ENCODE data around the gene ASIC4. TPM values are rescaled to one million over a fixed set of nuclear protein-coding genes. Genes with fewer than 3 reads are reported as not detected.

Gene ASIC4
- total and polyA plus RNA-seq, 2 of the 13 experiments (the other 11 are each of a cell fraction or from before 2014, with no cell fraction given): 0.03 TPM; not detected in 1

GRCh38 chr2:219567791-219568361 is 53.6 kb downstream of the ASIC4 start (continued):
- TF ChIP-seq KAT2B (IDR thresholded peaks at IDR 0.05; ENCODE audit: borderline replicate concordance, low read depth, low read length) (no peak), ZNF224 (CRISPR knock-in tag; IDR thresholded peaks at IDR 0.05) (no peak), RFX1 (IDR thresholded peaks at IDR 0.05) (no peak), ZNF280D (CRISPR knock-in tag; IDR thresholded peaks at IDR 0.05) (no peak), ZNF274 (CRISPR knock-in tag; IDR thresholded peaks at IDR 0.05) (no peak), GPN1 (CRISPR knock-in tag; IDR thresholded peaks at IDR 0.05; ENCODE audit: borderline replicate concordance) (0 out of 2 replicates have a peak, but pooled peaks have one; percentile 59), RBM22 (optimal IDR thresholded peaks at IDR 0.05; ENCODE audit: low read length) (no peak), FOSL2 (CRISPR knock-in tag; IDR thresholded peaks at IDR 0.05) (no peak), ZFY (CRISPR knock-in tag; IDR thresholded peaks at IDR 0.05) (no peak), ATRX (CRISPR knock-in tag; IDR thresholded peaks at IDR 0.05; ENCODE audit: borderline replicate concordance) (no peak), BCL6 (CRISPR knock-in tag; IDR thresholded peaks at IDR 0.05) (no peak; the same call in 1 of the 2 replicates), ZNF34 (CRISPR knock-in tag; IDR thresholded peaks at IDR 0.05; ENCODE audit: borderline replicate concordance) (no peak), EP300 (IDR thresholded peaks at IDR 0.05; ENCODE audit: low read depth in 2 of 2, low read length in 2 of 2) (no peak), EP300 (CRISPR knock-in tag; IDR thresholded peaks at IDR 0.05; ENCODE audit: borderline replicate concordance) (peak; percentile 13; the same call in 1 of the 2 replicates), ZNF441 (CRISPR knock-in tag; IDR thresholded peaks at IDR 0.05; ENCODE audit: borderline replicate concordance) (no peak), ZNF616 (CRISPR knock-in tag; IDR thresholded peaks at IDR 0.05; ENCODE audit: low read depth) (no peak), ZNF484 (CRISPR knock-in tag; IDR thresholded peaks at IDR 0.05; ENCODE audit: borderline replicate concordance, low read depth) (no peak), XRCC5 (optimal IDR thresholded peaks at IDR 0.05; ENCODE audit: low read length) (no peak), NCOR1 (IDR thresholded peaks at IDR 0.05; ENCODE audit: borderline replicate concordance, low read length) (no peak), ZNF776 (CRISPR knock-in tag; IDR thresholded peaks at IDR 0.05) (no peak), ZMYM3 (CRISPR knock-in tag; IDR thresholded peaks at IDR 0.05) (no peak), E2F5 (CRISPR knock-in tag; conservative IDR thresholded peaks at IDR 0.05) (no peak), ZNF430 (CRISPR knock-in tag; IDR thresholded peaks at IDR 0.05) (no peak), NFE2L1 (CRISPR knock-in tag; IDR thresholded peaks at IDR 0.05; ENCODE audit: borderline replicate concordance) (no peak), FUBP1 (CRISPR knock-in tag; IDR thresholded peaks at IDR 0.05; ENCODE audit: borderline replicate concordance) (no peak), ZNF816 (CRISPR knock-in tag; IDR thresholded peaks at IDR 0.05; ENCODE audit: borderline replicate concordance) (no peak)

Measured in HepG2 (cell line).